Activated CD4-positive, CD25-positive, alpha-beta regulatory T cell treated with anti-CD3 and anti-CD28 coated beads, Interleukin-2, amount 50 U/mL, for 24 hours (primary cell): ENCODE measurements around the gene GRIK4.
A peak's percentile ranks its signal among the peaks of the same experiment; 100 is the strongest.

ENCODE experiments used
- ATAC-seq, 2 donors: fragments of 150-1000 bp; cut with Tn5 transposase; one replicate each; pipeline ENCODE4 v1.10.0; 2021; ENCODE audit warnings: mild to moderate bottlenecking in 1 of 2, moderate library complexity in 1 of 2

GRIK4 gene

GRCh38 chr11:120818097-120818496 lies 306.5 kb downstream of the GRIK4 start:
- ATAC-seq: no peak

- no peak for ATAC-seq
These were observed 307.5 kb downstream of the GRIK4 start for GRCh38 chr11:120819003-120819402.

GRCh38 chr11:120819437-120820365 lies 308.2 kb downstream of the GRIK4 start:
- ATAC-seq: no peak

- ATAC-seq: no peak
These were observed 311.6 kb downstream of the GRIK4 start for GRCh38 chr11:120823159-120823558.

DNA sequence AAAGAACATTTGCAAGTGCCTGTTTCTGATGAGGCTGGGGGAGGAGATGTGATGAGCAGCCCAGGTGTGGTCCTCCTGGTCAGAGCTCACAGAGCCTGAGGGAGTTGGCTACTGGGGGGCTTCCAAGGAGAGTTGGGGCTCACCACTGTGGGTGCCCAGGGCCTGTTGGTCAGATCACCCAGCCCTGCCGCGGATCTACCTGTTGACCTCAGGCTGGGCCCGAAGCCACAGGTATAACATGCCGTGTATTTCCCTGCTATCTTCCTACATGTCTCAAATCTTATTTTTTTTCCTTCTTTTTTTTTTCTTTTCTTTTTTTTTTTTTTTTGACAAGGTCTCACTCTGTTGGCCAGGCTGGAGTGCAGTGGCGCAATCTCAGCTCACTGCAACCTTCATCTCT lies 312.7 kb downstream of the GRIK4 start:
- no peak for ATAC-seq

DNA sequence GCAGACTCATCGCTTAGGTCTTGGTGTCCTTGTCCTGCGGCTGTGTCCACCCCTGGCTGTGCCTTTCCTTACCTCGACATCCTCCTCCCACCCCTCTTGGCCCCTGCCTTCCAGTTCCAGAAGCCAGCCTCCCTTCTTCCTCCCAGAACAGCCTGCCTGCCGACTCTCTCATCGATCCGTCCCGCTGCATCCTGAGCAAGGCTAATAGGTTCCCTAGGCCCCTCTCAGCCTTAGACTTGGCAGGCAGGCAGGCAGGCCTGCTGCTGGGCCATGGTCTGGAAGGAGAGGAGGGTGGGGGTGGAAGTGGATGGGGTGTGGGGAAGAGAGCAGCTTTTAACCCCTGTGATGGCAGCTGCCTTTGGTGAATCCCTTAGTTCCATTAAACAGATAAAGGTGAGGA lies 315.6 kb downstream of the GRIK4 start:
- no peak for ATAC-seq

DNA sequence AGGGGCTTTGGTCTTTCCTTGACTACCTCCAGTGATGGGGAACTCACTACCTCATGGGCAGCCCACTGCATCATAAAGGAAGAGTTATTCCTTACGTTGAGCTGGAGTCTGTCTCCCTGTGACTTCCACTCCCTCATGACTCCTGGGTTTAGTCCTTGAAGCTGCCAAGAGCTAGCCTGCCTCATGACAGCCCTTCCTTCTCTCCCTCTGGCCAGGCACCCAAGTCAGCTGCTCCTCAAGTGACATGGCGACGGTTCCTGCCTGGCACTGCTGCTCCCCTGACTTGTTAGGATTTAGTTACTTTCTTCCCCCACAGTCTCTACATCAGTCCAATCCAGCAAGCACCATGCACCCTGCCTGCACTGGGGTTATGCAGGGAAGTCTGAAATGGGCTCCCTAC lies 316.3 kb downstream of the GRIK4 start:
- no peak for ATAC-seq

GRCh38 chr11:120828847-120829246 lies 317.3 kb downstream of the GRIK4 start:
- ATAC-seq: no peak

GRCh38 chr11:120830085-120830620 lies 318.6 kb downstream of the GRIK4 start:
- ATAC-seq: no peak

DNA sequence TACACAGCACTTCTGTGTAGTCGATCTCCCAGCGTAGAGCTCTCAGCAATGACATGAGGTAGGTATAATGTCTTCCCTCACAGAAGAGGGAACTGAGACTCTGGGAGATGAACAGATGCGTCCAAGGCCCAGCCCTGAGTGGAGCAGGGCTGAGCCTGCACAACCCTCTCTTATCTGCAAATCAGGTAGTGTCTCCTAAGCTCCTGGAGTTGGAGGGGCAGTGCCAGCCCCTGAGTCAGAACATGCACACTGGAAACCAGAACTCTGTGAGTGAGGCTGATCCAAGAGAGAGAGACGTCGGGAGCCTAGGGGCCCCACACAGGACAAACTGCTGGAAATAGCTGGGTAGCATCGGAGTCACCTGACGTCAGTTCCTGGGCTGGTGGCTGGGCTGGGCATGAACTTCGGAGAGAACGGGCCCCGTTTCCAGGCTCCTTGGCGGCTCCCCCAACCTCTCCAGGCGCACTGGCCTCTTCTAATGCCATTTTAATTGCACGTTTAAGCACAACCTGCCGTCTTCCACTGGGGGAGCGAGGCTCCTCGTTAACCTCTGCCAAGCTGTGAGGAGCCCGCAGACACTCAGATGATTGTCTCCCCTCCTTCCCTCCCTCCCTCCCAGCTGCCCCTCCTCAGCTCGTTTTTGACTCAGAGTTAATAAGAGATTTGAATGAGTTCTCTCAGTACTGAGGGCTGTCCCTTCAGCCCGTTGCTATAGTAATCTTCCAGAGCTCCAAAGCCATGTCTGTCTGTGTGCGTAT lies 321.1 kb downstream of the GRIK4 start:
- ATAC-seq: no peak

DNA sequence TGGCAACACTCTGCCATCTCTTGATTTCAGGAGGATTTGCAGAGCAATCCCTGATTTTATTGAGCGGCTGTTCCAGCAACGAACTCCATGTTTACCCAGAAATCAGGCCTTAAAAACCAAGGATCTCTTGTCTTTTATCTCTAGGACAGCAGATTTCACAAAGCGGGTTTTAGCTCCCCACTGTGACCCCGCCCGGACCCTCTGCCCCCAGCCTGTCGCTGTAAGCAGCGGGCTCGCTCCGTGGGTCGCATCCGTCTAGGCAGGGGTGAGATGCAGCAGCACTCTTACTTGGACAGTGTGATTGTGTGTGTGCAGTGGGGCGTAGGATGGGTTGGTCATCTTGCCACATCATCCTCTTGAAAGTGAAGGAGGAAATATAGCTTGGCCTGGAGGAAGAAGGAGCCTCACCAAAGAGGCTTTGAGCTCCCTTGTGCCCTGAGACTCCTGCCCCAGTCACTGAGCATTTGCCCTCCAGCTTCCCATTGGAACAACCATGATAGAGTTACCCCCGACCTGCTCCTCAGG lies 323.2 kb downstream of the GRIK4 start:
- no peak for ATAC-seq

DNA sequence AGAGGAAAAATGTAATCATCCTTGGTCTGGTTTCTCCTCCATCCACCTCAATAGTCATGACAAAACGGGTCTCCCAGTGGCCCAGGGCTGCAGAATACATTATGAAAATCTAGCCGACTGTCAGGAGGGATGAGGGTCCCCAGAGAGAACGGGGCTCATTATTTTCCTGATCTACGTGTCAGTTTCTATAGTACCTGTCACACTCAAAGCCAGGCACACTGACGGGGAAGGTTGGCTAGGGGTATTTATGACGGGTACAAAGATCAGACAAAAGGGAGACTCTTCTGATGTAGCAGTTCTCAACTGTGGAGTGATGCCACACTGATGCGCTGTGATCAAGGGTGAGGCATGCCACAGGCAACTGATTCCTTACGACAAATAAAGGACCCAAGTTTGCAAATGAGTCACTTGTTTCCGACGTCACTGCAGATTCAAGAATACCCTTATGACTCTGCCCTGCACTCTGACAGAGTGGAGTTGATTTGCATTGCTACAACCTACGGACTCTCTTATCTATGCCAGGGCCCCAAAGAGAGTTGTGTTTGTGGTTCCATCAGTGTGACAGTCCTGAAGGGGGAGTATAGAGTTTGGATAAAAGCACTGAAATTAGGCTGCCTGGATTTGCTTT lies 324.2 kb downstream of the GRIK4 start:
- ATAC-seq: peak; percentile 80 to 84

- no peak for ATAC-seq
These were observed 326.1 kb downstream of the GRIK4 start for GRCh38 chr11:120837696-120838095.

- ATAC-seq: no peak
These were observed 327.7 kb downstream of the GRIK4 start for GRCh38 chr11:120839201-120839600.

DNA sequence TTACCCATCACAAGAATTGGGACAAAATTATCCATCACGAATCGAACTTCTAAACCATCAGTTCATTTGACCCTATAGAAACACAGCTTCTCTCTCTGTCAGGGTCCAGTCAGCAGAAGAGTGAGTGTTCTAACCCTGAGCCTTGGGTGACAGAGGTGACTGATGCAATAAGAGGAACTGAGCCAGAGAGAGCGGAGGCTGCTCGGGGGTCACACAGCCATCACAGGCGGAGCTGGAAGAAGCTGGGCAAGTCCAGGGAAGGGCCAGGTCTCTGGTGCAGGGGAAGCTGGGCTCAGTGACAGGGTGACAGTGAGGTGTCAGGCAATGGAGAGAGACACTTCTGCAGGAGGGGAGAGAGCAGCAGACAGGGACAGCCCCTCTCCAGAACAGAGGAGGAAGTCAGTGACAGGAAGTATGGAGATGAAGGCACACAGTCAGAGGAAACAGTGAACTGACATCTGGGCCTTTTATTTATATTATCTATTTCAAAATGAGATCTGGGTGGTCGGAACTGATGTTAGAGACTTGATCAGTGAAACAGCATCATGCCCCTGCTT lies 328.4 kb downstream of the GRIK4 start:
- no peak for ATAC-seq

DNA sequence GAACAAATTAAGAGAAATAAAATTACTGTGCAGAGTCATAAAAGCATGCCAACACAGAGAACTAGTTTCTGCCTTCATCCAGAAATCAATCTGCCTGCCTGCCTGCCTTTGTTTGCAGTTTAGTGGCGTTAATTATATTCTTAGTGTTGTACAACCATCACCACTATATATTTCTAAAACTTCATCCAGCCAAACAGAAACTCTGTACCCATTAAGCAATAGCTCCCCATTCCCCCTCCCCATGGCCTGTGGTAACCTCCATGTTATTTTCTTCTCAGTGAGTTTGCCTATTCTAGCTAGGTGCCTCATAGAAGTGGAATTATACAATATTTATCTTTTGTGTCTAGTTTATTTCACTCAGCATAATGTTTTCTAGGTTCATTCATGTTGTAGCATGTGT lies 329.1 kb downstream of the GRIK4 start:
- no peak for ATAC-seq

GRCh38 chr11:120841074-120841473 lies 329.5 kb downstream of the GRIK4 start:
- no peak for ATAC-seq

DNA sequence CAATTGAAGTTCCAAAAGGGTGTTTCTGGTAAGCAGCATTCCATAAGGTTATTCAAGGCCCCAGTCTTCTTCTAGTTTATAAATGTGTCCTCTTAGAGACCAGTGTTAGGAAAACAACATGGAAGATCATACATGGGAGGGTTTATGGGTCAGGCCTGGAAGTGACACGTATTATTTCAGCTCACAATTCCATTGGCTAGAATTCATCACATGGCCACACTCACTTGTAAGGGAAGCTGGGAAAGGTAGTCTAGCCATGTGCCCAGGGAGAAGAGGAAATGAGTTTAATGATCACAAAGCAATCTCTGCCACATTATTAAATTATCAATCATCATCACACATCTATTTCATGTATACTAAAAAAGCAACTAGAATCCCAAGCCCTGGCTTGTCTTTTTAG lies 330.6 kb downstream of the GRIK4 start:
- ATAC-seq: no peak

GRCh38 chr11:120853435-120853834 lies 341.9 kb downstream of the GRIK4 start:
- ATAC-seq: no peak

DNA sequence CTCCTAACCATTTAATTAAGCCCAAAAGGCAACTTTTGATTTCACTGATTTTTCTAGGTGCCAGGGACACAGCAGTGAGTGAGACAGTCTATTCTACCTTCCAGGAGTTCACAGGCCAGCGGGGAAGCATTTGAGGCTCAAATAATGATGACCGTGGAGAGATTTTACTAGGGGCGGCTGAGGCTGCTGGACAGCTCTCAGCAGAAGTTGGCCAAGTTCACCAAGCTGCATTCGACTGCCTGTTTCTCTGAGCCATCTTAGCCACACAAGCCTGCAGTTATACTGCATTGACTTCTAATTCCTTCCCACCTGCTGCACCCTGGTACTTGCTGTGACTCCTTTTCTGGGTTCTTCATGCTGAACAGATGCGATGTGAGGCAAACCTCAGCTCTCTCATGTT lies 343.4 kb downstream of the GRIK4 start:
- ATAC-seq: no peak

- no peak for ATAC-seq
These were observed 346.0 kb downstream of the GRIK4 start for GRCh38 chr11:120857508-120857907.

- no peak for ATAC-seq
These were observed 347.2 kb downstream of the GRIK4 start for GRCh38 chr11:120858740-120859139.
